Femur (tissue), 1 donor: ENCODE data around the gene POTEM.
"Not testable (repeated sequence)": the region's sequence is repeated elsewhere in the genome, so short reads cannot be mapped to it uniquely, and the experiment has no call there.

Source experiments
- DNase-seq: peaks from one replicate; pipeline ENCODE4 v3.0.0-alpha.2; 2017

POTEM gene

GRCh38 chr14:18967134-18967533 is at the start of gene POTEM:
Gene POTEM, plus strand, starts transcription at chr14:18967434. Its CDS starts 52 bp downstream, at chr14:18967486.
- not testable (repeated sequence) for DNase-seq

DNA sequence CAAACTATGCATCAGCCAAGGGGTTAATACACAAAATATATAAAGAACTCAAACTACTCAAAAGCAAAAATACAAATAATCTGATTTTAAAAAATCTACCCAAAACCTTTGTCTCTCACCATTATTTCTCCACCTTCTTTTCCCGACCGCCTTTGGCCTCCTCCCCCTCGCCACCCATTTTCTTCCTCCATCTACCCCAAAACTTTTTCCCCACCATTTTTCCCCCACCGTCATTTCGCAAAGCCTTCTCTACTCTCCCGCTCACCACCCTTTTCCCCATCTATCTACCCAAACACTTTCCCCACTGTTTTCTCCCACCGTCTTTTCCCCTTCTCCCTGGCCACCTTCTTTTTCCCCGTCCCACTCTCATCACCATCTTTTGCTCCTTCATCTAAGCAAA is 48.9 kb upstream of the POTEM start:
- DNase-seq, result not testable (repeated sequence)

DNA sequence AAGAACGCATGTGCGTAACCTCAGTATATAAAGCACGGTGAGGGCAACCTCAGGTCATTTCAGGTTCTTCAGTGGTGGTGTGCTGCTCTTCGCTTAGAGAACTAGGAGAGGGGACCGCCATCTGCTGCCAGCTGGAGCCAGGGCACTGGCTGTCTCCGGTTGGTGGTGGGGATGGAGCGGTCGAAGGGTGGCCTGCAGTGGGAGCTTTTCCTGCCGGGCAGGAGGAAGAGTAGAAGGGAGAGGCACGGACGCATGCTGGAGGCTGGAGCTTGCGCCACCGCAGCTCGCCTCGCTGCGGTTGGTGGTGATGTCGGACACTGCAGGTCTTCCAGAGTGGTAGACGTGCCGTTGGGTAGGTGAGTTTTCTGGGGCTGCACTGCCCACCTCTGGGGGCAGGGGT is 47.2 kb upstream of the POTEM start:
- DNase-seq, result not testable (repeated sequence)

GRCh38 chr14:18921055-18921701 is 46.1 kb upstream of the POTEM start:
- DNase-seq, result not testable (repeated sequence)

- DNase-seq, result not testable (repeated sequence)
These were observed 30.4 kb upstream of the POTEM start for GRCh38 chr14:18936848-18937247.

DNA sequence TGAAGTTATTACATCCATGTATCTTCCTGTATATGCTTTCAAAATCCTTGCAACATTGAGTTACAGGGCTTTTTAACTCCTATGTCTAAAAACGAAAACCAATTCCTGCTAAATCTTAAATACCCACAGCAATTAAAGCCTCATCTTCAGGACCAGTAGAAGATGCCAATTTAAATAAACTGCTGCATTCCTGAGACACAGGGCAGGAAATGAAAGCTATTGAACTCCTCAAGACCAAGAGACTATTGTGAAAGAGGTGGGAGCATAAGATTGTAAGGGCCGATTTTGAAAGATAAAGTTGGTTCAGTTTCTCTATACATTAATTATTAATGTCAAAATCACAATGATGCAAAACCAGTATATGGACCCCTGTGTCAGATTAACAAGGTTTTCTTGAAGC is 28.5 kb upstream of the POTEM start:
- DNase-seq, result not testable (repeated sequence)

- not testable (repeated sequence) for DNase-seq
These were observed 17.3 kb upstream of the POTEM start for GRCh38 chr14:18949939-18950338.

DNA sequence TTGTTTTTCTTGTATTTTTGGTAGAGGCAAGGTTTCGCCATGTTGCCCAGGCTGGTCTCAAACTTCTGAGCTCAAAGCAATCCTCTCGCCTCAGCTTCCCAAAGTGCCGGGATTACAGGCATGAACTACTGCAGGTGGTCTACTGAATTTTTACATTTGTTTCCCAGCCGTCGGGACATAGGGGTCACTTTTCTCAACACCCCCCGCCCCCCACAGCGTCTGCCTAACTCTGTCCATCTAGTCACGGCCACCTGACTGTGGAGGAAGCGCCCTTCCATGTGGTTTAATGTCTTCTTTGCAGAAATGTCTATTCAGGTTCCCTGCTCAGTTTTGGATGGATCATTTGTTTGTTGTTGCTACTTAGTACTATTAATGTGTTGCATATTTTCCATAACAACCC is 14.1 kb upstream of the POTEM start:
- DNase-seq, result not testable (repeated sequence)

GRCh38 chr14:18955816-18956215 is 11.4 kb upstream of the POTEM start:
- DNase-seq, result not testable (repeated sequence)

- not testable (repeated sequence) for DNase-seq
These were observed 5.7 kb upstream of the POTEM start for GRCh38 chr14:18961576-18961975.

DNA sequence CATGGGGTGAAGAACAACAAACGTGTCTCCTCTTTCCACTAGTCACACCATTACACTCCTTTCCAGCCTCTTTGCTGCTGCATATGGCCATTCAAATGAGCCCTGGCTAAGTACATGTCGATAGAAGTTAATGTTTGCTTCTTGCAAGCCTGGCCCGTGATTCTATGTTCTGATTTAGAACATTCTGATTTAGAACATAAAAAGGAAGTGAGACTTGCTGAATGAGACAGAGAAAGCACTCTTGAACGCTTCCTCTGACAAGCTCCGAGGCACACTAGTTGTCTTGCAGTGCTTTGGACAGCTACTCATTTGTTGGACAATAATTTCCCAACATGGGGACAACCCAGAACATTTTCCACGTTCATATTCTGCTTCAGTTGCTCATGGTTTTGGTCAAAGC is 5.1 kb upstream of the POTEM start:
- not testable (repeated sequence) for DNase-seq

GRCh38 chr14:18963276-18963675 is 4.0 kb upstream of the POTEM start:
- DNase-seq, result not testable (repeated sequence)

- not testable (repeated sequence) for DNase-seq
These were observed 2.4 kb upstream of the POTEM start for GRCh38 chr14:18964878-18965277.

GRCh38 chr14:19002566-19002965 is 35.3 kb downstream of the POTEM start:
- DNase-seq, result not testable (repeated sequence)

DNA sequence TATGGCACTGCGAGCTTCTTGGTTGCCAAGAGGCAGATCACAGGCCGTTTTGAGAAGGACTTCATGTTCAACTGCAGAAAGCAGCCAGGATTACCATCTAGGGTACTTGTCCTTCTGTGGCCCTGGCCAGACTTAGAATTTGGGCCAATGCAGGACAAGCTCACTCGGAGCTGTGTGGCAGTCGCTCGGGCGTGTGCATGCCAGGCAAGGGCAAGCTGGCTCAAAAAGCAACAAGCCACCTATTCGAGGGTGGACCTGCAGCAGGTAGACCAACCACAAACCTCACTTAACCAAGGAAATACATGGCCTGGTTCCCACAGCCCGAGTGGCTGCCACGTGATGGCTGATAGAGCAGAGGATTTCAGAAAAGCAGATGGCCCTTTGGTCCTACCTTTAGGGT is 39.3 kb downstream of the POTEM start:
- DNase-seq, result not testable (repeated sequence)

DNA sequence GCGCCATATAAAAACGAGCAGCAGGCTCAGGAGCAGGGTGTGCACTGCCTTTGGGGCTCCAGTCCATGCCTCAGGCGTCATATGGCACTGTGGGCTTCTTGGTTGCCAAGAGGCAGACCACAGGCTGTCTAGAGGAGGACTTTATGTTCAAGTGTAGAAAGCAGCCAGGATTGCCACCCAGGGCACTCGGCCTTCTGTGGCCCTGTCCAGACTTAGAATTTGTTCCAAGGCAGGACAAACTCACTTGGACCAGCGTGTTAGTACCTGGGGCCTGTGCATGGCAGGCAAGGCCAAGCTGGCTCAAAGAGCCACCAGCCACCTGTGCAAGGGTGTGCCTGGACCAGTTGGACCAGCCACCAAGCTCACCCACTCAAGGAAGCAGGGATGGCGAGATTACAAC is 40.4 kb downstream of the POTEM start:
- DNase-seq, result not testable (repeated sequence)

GRCh38 chr14:19011029-19011428 is 43.8 kb downstream of the POTEM start:
- DNase-seq, result not testable (repeated sequence)

GRCh38 chr14:19011703-19012102 is 44.5 kb downstream of the POTEM start:
- DNase-seq, result not testable (repeated sequence)

DNA sequence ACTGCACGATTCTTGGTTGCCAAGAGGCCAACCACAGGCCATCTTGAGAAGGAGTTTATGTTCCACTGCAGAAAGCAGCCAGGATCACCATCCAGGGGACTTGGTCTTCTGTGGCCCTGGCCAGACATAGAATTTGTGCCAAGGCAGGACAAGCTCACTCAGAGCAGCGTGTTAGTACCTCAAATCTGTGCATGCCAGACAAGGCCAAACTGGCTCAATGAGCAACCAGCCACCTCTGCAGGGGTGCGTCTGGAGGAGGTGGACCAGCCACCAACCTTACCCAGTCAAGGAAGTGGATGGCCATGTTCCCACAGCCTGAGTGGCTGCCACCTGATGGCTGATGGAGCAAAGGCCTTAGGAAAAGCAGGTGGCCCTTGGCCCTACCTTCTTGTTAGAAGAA is 48.0 kb downstream of the POTEM start:
- not testable (repeated sequence) for DNase-seq

GRCh38 chr14:19025080-19025589 is 57.9 kb downstream of the POTEM start:
- not testable (repeated sequence) for DNase-seq

DNA sequence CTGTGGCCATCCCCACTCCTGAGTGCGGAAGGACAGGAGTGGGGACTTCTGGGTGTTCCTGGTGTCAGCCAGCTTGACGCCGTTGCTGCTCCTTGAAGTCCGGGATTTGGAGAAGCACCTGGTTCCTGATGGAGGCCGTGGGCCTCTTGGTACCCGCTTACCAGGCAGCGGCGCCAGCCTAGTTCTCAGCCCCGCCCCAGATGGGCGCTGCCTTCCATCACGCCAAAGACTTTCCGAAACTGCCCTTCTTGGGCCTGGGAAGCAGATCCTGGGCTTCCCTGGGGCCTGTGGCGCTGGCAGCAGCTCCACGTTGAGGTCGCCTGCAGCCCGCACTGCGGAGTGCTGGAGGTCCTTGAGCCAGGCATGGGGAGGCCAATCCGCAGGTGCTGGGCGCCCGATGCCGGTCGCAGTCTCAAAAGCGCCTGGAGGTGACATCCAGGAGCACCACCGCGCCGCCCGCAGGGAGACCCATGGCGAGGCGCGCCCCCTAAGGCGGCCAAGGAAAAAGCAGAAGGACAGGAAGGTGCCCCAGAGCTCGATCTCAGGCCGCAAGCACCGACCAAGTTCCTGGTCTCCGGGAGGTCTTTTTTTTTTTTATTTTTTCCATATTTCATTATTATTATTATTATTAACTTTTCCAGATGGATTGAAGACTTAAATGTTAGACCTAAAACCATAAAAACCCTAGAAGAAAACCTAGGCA is 59.6 kb downstream of the POTEM start:
- DNase-seq, result not testable (repeated sequence)

GRCh38 chr14:19027895-19028294 is 60.7 kb downstream of the POTEM start:
- DNase-seq, result not testable (repeated sequence)

- DNase-seq, result not testable (repeated sequence)
These were observed 69.7 kb downstream of the POTEM start for GRCh38 chr14:19036811-19037382.
